GM19035 (cell line): ENCODE results near the gene ITK.
"Not testable (repeated sequence)": the region's sequence is repeated elsewhere in the genome, so short reads cannot be mapped to it uniquely, and the experiment has no call there.

Experiments
- ATAC-seq: cut with Tn5 transposase; IDR thresholded peaks from one replicate; pipeline ENCODE4 v1.9.1; 2021; ENCODE audit not compliant: unreplicated experiment

Gene ITK

DNA sequence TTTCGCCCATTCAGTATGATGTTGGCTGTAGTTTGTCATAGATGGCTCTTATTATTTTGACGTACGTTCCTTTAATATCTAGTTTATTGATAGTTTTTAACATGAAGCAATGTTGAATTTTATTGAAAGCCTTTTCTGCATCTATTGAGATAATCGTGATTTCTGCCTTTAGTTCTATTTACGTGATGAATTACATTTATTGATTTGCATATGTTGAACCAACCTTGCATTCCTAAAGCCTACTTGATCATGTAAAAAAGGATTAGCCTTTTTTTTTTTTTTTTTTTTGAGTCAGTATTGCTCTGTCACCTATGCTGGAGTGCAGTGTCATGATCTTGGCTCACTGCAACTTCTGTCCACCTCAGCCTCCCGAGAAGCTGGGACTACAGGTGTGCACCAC lies 25.1 kb downstream of the ITK start:
- ATAC-seq = no peak

- not testable (repeated sequence) for ATAC-seq
These were observed 30.0 kb downstream of the ITK start for GRCh38 chr5:157210652-157211051.

GRCh38 chr5:157212307-157212706 lies 31.7 kb downstream of the ITK start:
- ATAC-seq = no peak

GRCh38 chr5:157213527-157214243 lies 33.0 kb downstream of the ITK start:
- ATAC-seq = no peak

DNA sequence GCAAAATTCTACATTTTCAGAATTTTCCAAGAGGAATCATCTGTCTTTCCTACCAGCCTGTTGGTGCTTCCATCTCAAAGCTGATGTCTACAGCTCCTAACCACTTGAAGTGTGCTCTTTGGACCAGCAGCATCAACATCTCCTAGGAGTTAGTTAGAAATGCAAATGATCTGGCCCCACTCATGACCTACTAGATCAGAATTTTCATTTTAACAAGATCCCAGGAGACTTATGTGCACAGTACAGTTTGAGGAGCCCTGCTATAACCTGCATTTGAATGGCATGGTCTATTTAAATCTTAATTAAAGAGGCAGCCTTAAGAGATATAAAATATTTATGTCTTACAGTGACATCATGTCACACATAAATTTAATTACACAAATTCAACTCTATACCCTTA lies 33.8 kb downstream of the ITK start:
- no peak for ATAC-seq

GRCh38 chr5:157214861-157215513 lies 34.3 kb downstream of the ITK start:
- ATAC-seq = peak; percentile 51

- ATAC-seq = no peak
These were observed 35.0 kb downstream of the ITK start for GRCh38 chr5:157215514-157216167.

DNA sequence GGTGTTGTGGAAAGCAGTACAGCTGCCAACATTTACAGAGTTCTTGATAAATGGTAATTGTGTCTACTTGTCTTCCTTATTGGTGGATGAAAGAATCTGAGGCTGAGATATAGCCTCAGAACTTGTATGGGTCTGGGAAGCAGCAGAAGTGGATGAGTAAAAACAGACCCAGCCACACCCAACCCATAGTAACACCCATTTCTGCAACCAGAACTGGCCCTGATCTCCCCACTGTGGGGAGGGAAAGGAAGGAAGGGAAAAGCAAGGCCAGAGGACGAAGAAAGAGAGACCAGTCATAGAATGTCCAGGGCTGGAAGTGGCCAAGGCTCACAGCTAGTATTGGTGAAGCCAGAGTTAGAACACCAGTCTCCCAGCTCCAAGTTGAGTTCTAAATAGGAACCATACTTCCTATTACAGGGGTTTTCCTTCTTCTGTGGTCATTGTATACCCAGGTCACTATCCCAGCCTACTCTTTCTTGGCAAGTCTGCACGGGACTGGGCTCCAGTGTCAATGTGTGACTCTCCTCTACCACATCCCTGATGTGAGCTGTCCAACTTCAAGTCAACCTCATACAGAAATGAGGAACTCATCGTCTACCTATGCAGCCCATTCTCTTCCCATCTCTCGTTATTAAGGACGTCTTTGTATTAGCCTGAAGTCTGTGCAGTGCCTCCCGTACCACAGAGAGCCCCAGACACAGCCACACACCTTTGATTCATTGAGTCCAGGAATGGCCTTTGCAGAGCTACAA lies 35.9 kb downstream of the ITK start:
- ATAC-seq = no peak

GRCh38 chr5:157217289-157218024 lies 36.8 kb downstream of the ITK start:
- ATAC-seq = no peak

DNA sequence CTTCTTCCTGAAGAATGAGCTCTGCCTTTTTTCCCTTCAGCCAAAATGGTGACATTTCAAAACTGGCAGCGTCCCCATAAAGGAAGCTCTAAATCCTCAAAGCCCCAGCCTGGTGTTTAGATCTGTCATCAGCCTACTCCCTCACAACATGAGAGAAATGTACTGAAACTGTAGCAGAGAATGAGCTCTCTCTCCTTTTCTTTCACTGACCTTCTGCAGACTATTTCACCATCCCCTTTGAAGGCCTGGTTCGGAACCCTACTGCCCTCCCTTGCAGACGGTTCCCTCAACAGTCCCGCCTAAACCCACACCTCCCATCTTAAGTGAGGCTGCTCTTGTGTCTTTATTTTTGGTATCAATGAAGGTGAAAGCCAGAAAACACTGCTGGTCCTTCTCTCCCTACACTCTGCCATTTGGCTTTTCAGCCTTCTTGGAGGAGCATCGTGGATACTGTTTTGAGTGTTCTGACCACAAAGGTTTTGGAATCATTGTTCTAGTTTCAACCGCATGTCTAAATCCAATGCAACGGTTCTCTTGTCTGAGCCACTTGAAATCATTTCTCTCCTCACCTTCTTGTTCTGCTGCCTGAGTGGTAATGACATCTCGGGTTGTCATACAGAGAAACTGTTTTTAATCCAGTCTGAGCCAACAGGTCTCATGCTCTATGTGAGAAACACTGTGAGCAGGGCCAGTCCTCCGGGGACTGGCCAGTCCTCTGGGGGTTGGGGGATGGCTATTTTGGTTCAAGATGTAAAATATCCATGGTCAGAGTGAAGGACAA lies 39.0 kb downstream of the ITK start:
- peak; percentile 54 for ATAC-seq

DNA sequence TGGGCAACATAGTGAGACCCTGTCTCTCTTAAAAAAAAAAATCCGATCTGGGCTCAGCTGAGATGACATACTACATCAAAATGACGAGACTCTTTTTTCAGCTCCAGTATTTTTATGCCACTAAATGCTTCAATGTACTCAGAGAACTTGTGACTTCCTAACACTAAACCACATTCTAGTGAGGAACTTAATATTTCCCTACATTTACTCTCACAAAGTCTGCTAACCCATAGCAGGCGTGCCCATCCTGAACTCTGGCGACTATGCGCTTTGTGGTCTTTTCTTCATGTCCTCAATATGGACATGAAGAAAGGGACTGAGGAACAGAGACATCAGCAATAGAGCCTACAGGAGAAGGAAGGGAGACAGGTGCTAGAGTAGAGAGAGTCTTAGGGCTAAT lies 41.3 kb downstream of the ITK start:
- ATAC-seq = no peak

DNA sequence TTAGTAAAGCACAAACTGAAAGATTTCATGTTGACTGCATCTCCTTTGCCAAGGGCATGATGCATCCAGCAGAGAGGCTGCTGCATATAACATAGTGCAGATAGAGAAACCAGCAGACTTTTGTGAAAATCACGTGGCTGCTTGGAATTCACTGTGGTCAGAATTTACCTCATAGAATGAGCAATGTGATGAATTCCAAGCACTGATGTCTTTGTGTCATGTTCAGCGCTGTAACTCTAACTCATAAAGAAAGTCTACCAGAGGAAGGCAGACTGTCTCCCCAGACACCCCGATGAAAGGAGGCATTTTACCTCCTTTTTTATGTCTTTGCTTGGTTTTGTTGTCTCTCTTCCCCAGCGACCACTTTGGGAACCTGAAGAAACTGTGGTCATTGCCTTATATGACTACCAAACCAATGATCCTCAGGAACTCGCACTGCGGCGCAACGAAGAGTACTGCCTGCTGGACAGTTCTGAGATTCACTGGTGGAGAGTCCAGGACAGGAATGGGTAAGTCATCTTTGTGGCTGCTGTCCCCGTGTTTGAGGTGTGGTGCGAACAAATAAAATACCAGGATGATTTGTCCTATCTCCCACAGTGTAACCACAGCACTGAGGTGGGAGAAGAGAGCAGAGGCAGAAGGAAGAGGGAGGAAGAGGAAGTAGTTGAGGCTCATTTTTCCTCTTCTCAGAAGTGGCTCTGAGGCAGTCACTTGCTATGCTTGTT lies 42.0 kb downstream of the ITK start:
- no peak for ATAC-seq

DNA sequence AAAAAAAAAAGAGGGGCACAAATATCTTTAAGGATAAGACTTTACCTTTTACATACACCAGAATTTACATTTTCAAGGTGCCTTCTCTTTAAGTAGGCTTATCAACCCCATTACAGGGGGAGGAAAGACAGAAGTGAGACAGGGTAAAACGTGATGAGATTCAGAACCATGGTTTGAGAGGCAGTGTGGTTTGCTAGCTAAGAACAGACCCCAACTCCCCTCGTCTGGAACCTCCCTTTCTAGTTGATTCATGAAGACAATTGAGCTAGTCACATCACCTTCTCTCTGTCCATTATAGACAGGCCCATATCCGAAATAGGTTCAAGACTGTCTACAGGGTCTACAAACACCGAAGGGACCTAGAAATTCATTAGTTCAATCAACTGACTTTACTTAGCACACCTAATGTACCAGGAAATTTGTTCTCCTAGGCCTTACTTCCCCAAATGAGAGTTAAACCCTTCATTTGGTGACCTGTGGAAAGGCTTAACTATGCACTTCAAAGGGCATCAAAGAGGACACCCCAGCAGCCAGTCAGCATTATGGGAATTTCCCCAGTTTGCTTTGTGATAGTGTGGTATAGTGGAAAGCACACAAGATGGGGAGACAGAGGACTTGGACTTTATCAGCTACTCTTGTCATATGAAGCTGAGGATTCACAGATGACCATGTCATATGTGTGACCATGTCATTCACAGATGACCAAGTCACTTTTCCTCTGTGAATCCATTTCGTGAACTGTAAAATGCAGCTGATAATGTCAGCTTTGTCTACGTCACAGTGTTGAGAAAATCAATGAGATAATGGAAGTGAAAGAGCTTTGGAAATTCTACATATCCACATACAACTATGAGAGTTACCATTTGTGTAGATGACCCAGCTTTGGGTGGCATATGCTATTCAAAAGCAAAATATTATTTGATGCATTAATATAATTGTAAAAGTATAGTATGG lies 45.1 kb downstream of the ITK start:
- ATAC-seq = no peak

- ATAC-seq = no peak
These were observed 50.0 kb downstream of the ITK start for GRCh38 chr5:157230610-157231009.

DNA sequence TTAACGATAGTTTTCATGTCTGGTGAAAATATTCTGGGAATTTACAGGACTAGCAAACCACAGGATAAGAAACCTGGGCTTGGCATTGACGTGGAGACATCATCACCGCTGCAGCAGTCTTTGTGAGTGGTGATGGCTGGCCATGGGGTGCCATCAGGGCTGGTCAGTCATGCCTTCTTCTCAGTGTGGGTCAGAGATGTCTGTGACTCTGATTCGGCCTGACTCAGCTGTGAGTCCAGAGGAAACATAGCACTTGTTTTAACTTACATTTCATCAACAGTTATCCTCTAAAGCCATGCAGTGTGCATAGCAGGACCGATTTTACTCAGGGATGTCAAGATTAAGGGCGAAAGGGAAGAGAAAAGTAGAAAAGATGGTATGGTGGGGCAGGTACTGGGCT lies 52.1 kb downstream of the ITK start:
- ATAC-seq = no peak

- no peak for ATAC-seq
These were observed 52.9 kb downstream of the ITK start for GRCh38 chr5:157233515-157233914.

GRCh38 chr5:157236423-157236822 lies 55.8 kb downstream of the ITK start:
- ATAC-seq = no peak

DNA sequence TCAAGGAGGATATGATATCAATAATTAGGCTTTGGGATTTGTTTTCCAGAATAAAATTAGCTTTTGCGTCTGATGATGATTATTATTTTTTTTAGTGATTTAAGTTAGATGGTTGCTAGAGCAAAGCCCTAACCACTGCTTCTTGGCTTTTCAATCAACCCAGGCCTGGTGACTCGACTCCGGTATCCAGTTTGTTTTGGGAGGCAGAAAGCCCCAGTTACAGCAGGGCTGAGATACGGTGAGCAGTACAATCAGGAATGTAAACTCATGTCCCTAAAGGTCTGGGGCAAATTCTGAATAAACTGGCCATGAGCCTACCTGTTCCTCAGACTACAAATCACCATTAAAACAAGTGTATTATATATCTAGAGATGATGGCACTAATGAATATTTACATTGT lies 60.8 kb downstream of the ITK start:
- no peak for ATAC-seq
